Gastroesophageal sphincter (tissue), 3 donors: ENCODE measurements around the gene BTRC.

Experiments used
- EP300 ChIP-seq: sonication (generic); formaldehyde crosslinking; IDR thresholded peaks from one replicate; pipeline ENCODE4 v1.6.1; 2017; ENCODE audit warnings: antibody characterized with exemption, mild to moderate bottlenecking
- POLR2A ChIP-seq, 2 donors: fragments of 450-650 bp; IDR thresholded peaks; one replicate each; pipeline ENCODE4 v1.6.1; 2017; ENCODE audit warnings: antibody characterized with exemption in 2 of 2, mild to moderate bottlenecking in 2 of 2, moderate library complexity in 1 of 2
- POLR2AphosphoS5 ChIP-seq: sonication (generic); formaldehyde crosslinking; IDR thresholded peaks from one replicate; pipeline ENCODE4 v1.6.1; 2017; ENCODE audit warnings: antibody characterized with exemption
- TF ChIP-seq, protein P1 (sequence below), 4 experiments: fragments of 200-600 bp in 2 of 4; fragments of 450-650 bp in 2 of 4; sonication (generic) in 1 of 4; IDR thresholded peaks; one replicate each; pipeline ENCODE4 v1.5.1; 2017 to 2019; ENCODE audit warnings: antibody characterized with exemption in 4 of 4, mild to moderate bottlenecking in 2 of 4, moderate library complexity in 2 of 4

DNA sequence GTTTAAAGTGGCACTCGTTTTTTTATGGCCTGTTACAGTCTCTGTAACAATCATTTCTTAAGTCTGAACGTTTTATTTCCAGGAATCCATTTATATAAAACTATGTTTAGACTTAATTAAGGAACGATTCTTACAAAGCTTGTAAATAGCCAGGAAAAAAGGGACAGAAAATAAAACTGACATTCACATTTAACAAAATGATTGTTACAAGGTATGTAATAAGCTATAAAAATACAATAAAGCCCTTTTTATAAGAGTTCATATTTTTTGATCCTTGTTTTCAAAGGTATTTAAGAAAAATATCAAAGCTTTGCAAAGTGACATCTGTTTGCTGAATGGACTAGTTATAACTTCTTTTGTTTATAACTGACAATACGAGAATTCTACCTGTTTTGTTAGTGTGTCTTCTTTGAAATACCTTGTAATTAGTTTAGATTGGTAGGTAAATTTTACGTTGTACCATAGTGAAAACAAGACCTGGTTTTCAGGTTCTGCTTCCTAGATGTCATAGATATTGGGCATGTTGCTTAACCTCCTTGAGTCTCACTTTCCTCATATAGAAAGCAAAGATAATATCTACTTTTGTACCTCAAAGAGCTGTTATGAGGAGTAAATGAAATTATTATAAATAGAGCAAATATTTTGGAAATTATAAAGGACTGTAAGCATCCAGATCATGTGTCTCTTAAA, 25.8 kb downstream of the BTRC start:
- TF ChIP-seq, protein P1, sequence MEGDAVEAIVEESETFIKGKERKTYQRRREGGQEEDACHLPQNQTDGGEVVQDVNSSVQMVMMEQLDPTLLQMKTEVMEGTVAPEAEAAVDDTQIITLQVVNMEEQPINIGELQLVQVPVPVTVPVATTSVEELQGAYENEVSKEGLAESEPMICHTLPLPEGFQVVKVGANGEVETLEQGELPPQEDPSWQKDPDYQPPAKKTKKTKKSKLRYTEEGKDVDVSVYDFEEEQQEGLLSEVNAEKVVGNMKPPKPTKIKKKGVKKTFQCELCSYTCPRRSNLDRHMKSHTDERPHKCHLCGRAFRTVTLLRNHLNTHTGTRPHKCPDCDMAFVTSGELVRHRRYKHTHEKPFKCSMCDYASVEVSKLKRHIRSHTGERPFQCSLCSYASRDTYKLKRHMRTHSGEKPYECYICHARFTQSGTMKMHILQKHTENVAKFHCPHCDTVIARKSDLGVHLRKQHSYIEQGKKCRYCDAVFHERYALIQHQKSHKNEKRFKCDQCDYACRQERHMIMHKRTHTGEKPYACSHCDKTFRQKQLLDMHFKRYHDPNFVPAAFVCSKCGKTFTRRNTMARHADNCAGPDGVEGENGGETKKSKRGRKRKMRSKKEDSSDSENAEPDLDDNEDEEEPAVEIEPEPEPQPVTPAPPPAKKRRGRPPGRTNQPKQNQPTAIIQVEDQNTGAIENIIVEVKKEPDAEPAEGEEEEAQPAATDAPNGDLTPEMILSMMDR (IDR thresholded peaks at IDR 0.05) = no peak
- no peak for TF ChIP-seq POLR2AphosphoS5
- TF ChIP-seq POLR2A (IDR thresholded peaks at IDR 0.05) = no peak
- TF ChIP-seq EP300 = no peak
